BJ (cell line): ENCODE measurements around the gene PCAT7. TPM values are rescaled to one million over a fixed set of nuclear protein-coding genes. Genes with fewer than 3 reads are reported as not detected.

ENCODE experiments used
- CTCF ChIA-PET: fragments of 350-600 bp; formaldehyde crosslinking; extraction: SDS; loops from one replicate; lab custom pipeline; 2021; ENCODE audit warnings: antibody characterized with exemption, inconsistent platforms; lab: Yijun Ruan, JAX
- POLR2A ChIA-PET: fragments of 300-600 bp; sonication (Branson Sonifier 250); formaldehyde crosslinking; extraction: SDS; loops from one replicate; lab custom pipeline; 2021; ENCODE audit warnings: antibody characterized with exemption; lab: Charles Lee
- DNase-seq: peaks from one replicate; pipeline ENCODE4 v3.0.0-alpha.2; 2011; ENCODE audit warnings: low read depth
- H3K27me3 ChIP-seq: 2 replicates; pipeline ENCODE4 v1.6.0; 2011; ENCODE audit warnings: low read length; ENCODE audit not compliant: control insufficient read depth, insufficient read depth
- H3K36me3 ChIP-seq: 2 replicates; pipeline ENCODE4 v1.5.1; 2011; ENCODE audit warnings: low read length; ENCODE audit not compliant: control insufficient read depth, insufficient read depth
- H3K4me3 ChIP-seq: 2 replicates; pipeline ENCODE4 v1.5.1; 2011; ENCODE audit warnings: low read depth, mild to moderate bottlenecking, control low read depth, low read length
- polyA plus RNA-seq: library from polyadenylated mRNA; depleted of rRNA; stranded (reverse); fragments of >200 nt; gene quantifications from 2 replicates; pipeline ENCODE4 v1.2.3, GENCODE V29; 2011; rRNA removed
- small RNA-seq: library from RNA; depleted of rRNA; stranded (forward); fragments of <200 nt; gene quantifications from one replicate; pipeline ENCODE3, GENCODE V24; 2012; ENCODE audit warnings: low replicate concordance, low read depth; ENCODE audit not compliant: insufficient read length
- TF ChIP-seq, protein P1 (sequence below): IDR thresholded peaks from 2 replicates; pipeline ENCODE4 v1.5.1; 2011; ENCODE audit warnings: low read depth, mild to moderate bottlenecking, control low read depth, inconsistent platforms, low read length, moderate library complexity; ENCODE audit not compliant: insufficient read depth

Gene PCAT7
- polyA plus RNA-seq, 1 experiment, result 0.04 TPM

GRCh38 chr9:94610181-94610606 is 55.3 kb downstream of the PCAT7 start:
- CTCF ChIA-PET, result interaction anchor here (0.6 to 1.1 kb wide), 2 partner anchors 13 to 257 kb away, joined by 3 read pairs; no protein-coding TSS in a partner anchor
- POLR2A ChIA-PET, result no interaction called here
- DNase-seq, result no peak
- no peaks in the 10 kb centered on the region for H3K36me3 ChIP-seq
- TF ChIP-seq, protein P1, sequence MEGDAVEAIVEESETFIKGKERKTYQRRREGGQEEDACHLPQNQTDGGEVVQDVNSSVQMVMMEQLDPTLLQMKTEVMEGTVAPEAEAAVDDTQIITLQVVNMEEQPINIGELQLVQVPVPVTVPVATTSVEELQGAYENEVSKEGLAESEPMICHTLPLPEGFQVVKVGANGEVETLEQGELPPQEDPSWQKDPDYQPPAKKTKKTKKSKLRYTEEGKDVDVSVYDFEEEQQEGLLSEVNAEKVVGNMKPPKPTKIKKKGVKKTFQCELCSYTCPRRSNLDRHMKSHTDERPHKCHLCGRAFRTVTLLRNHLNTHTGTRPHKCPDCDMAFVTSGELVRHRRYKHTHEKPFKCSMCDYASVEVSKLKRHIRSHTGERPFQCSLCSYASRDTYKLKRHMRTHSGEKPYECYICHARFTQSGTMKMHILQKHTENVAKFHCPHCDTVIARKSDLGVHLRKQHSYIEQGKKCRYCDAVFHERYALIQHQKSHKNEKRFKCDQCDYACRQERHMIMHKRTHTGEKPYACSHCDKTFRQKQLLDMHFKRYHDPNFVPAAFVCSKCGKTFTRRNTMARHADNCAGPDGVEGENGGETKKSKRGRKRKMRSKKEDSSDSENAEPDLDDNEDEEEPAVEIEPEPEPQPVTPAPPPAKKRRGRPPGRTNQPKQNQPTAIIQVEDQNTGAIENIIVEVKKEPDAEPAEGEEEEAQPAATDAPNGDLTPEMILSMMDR, result no peak
- no peak overlapping the region for H3K4me3 ChIP-seq
- H3K27me3 ChIP-seq, result peaks cover 12% of the 10 kb centered on the region

GRCh38 chr9:94611638-94612068 is 56.8 kb downstream of the PCAT7 start:
- CTCF ChIA-PET, result interaction anchor here (0.6 kb wide), 1 partner anchor 300 kb away, joined by 3 read pairs; no protein-coding TSS in a partner anchor
- POLR2A ChIA-PET, result no interaction called here

GRCh38 chr9:94612071-94612470 is 57.2 kb downstream of the PCAT7 start:
- H3K27me3 ChIP-seq, result peaks cover 7% of the 10 kb centered on the region
- ChIA-PET POLR2A (no interaction called here), CTCF (interaction anchor here (0.6 to 1.6 kb wide), 2 partner anchors 16 to 300 kb away, joined by 3 to 4 read pairs; no protein-coding TSS in a partner anchor)
- no peak overlapping the region for H3K4me3 ChIP-seq
- H3K36me3 ChIP-seq, result no peaks in the 10 kb centered on the region
- TF ChIP-seq, protein P1, result no peak
- DNase-seq, result no peak

More at GRCh38 chr9:94611638-94612068, 56.8 kb downstream of the PCAT7 start:
- DNase-seq, result no peak
- Histone ChIP-seq H3K4me3 (no peak overlapping the region), H3K36me3 (no peaks in the 10 kb centered on the region), H3K27me3 (peaks cover 7% of the 10 kb centered on the region)
- TF ChIP-seq, protein P1, result no peak

- CTCF ChIA-PET, result interaction anchor here (0.9 to 1.6 kb wide), 2 partner anchors 10 to 16 kb away, joined by 3 to 4 read pairs; no protein-coding TSS in a partner anchor
Observed at GRCh38 chr9:94613003-94613402, 58.1 kb downstream of the PCAT7 start.

GRCh38 chr9:94619026-94619425 is 64.1 kb downstream of the PCAT7 start:
- TF ChIP-seq, protein P1, result no peak
- no peak for DNase-seq
- Histone ChIP-seq H3K4me3 (no peak overlapping the region), H3K27me3 (no peaks in the 10 kb centered on the region; the same call in 1 of the 2 replicates), H3K36me3 (no peaks in the 10 kb centered on the region)
- CTCF ChIA-PET, result interaction anchor here (0.6 kb wide), 1 partner anchor 170 kb away, joined by 3 read pairs; no protein-coding TSS in a partner anchor
- POLR2A ChIA-PET, result no interaction called here

More at GRCh38 chr9:94613003-94613402, 58.1 kb downstream of the PCAT7 start:
- TF ChIP-seq, protein P1, result 0 out of 2 replicates have a peak, but pooled peaks have one; percentile 14
- DNase-seq, result no peak
- peaks cover 6% of the 10 kb centered on the region for H3K27me3 ChIP-seq
- H3K36me3 ChIP-seq, result no peaks in the 10 kb centered on the region
- POLR2A ChIA-PET, result no interaction called here
- H3K4me3 ChIP-seq, result no peak overlapping the region

Small RNA genes within 50 kb of the gene (small RNA-seq; reads per million reads assigned to genes)
- not detected for gene RNU6-669P

Other genes with a start within 250 kb of the PCAT7 start
- gene NUTM2F, start 226.4 kb upstream of the PCAT7 start, polyA plus RNA-seq, result not detected in 2 replicates
- not detected in 2 replicates for gene FBP2, start 38.7 kb downstream of the PCAT7 start, polyA plus RNA-seq
- gene FBP1, start 84.4 kb downstream of the PCAT7 start, polyA plus RNA-seq, result 0.15 and 0.23 TPM in 2 replicates
- 52.1 and 57.3 TPM in 2 replicates for gene AOPEP, start 171.6 kb downstream of the PCAT7 start, polyA plus RNA-seq